Immature natural killer cell (primary cell): ENCODE data around the gene FAM83D. TPM values are rescaled to one million over a fixed set of nuclear protein-coding genes. Genes with fewer than 3 reads are reported as not detected.
"Not testable (repeated sequence)": the region's sequence is repeated elsewhere in the genome, so short reads cannot be mapped to it uniquely, and the experiment has no call there.

ENCODE experiments used
- DNase-seq, 3 donors: peaks; one replicate each; pipeline ENCODE4 v3.0.0; 2022; ENCODE audit warnings: mixed read lengths in 1 of 3
- H3K27ac Mint-ChIP-seq, 6 donors: one replicate each; pipeline ENCODE4 v1.8.0; 2020; ENCODE audit warnings: mixed read lengths in 6 of 6, mild to moderate bottlenecking in 5 of 6, inconsistent platforms in 4 of 6, moderate library complexity in 3 of 6
- H3K27me3 Mint-ChIP-seq, 3 donors: one replicate each; pipeline ENCODE4 v1.8.0; 2020 to 2021; ENCODE audit warnings: low read depth in 3 of 3, mild to moderate bottlenecking in 3 of 3, mixed read lengths in 3 of 3, moderate library complexity in 3 of 3, inconsistent platforms in 1 of 3
- H3K36me3 Mint-ChIP-seq, 3 donors: one replicate each; pipeline ENCODE4 v1.8.0; 2020; ENCODE audit warnings: mixed read lengths in 3 of 3, inconsistent platforms in 2 of 3, mild to moderate bottlenecking in 2 of 3
- H3K4me1 Mint-ChIP-seq, 2 donors: one replicate each; pipeline ENCODE4 v1.8.0; 2020; ENCODE audit warnings: inconsistent platforms in 2 of 2, mild to moderate bottlenecking in 2 of 2, mixed read lengths in 2 of 2, moderate library complexity in 1 of 2
- H3K4me3 Mint-ChIP-seq, 5 donors: one replicate each; pipeline ENCODE4 v1.8.0; 2020; ENCODE audit warnings: mild to moderate bottlenecking in 5 of 5, mixed read lengths in 5 of 5, inconsistent platforms in 3 of 5, moderate library complexity in 3 of 5
- H3K9me3 Mint-ChIP-seq, 6 donors: one replicate each; pipeline ENCODE4 v1.8.0; 2020; ENCODE audit warnings: mild to moderate bottlenecking in 6 of 6, mixed read lengths in 6 of 6, inconsistent platforms in 4 of 6, moderate library complexity in 3 of 6
- polyA plus RNA-seq, 3 donors: library from polyadenylated mRNA; unstranded; fragments of 300-500 nt; fragmentation: Illumina TruSeq; gene quantifications; one replicate each; pipeline ENCODE4 v1.2.3, GENCODE V29; 2021

The FAM83D gene
- polyA plus RNA-seq, 3 donors from 2014 or later: 0.25 to 0.58 TPM; not detected in 1

- Mint-ChIP-seq H3K36me3 (peaks cover 0 to 4% (median 0%) of the 10 kb centered on the region in 3 donors), H3K4me3 (no peak overlapping the region), H3K9me3 (no peaks in the 10 kb centered on the region), H3K27ac (no peak overlapping the region), H3K27me3 (peaks cover 0 to 7% (median 0%) of the 10 kb centered on the region in 3 donors), H3K4me1 (no peaks in the 10 kb centered on the region)
- no peak for DNase-seq
These were observed 25.4 kb downstream of the FAM83D start for GRCh38 chr20:38951611-38952010.

DNA sequence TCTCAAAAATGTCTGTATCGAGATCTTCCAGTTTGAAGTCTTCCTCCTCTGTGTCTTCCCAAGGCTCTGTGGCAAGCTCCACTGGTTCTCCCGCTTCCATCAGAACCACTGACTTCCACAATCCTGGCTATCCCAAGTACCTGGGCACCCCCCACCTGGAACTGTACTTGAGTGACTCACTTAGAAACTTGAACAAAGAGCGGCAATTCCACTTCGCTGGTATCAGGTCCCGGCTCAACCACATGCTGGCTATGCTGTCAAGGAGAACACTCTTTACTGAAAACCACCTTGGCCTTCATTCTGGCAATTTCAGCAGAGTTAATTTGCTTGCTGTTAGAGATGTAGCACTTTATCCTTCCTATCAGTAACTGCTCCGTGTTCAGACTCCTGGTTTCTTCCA, 25.9 kb downstream of the FAM83D start:
- no peak for DNase-seq
- Mint-ChIP-seq H3K27me3 (peaks cover 0 to 7% (median 0%) of the 10 kb centered on the region in 3 donors), H3K27ac (no peak overlapping the region), H3K36me3 (peaks cover 0 to 4% (median 0%) of the 10 kb centered on the region in 3 donors), H3K4me1 (no peaks in the 10 kb centered on the region), H3K9me3 (no peaks in the 10 kb centered on the region), H3K4me3 (no peak overlapping the region)

GRCh38 chr20:38953630-38954340, 27.6 kb downstream of the FAM83D start:
- H3K36me3 Mint-ChIP-seq: peaks cover 0 to 4% (median 0%) of the 10 kb centered on the region in 3 donors
- H3K9me3 Mint-ChIP-seq: no peaks in the 10 kb centered on the region
- no peaks in the 10 kb centered on the region for H3K4me1 Mint-ChIP-seq
- peaks cover 0 to 7% (median 0%) of the 10 kb centered on the region in 3 donors for H3K27me3 Mint-ChIP-seq
- H3K4me3 Mint-ChIP-seq: no peak overlapping the region
- no peak overlapping the region for H3K27ac Mint-ChIP-seq
- DNase-seq: no peak

GRCh38 chr20:38957235-38957876, 31.1 kb downstream of the FAM83D start:
- Mint-ChIP-seq H3K4me1 (peaks cover 9 to 11% of the 10 kb centered on the region in 2 donors), H3K9me3 (no peaks in the 10 kb centered on the region)

DNA sequence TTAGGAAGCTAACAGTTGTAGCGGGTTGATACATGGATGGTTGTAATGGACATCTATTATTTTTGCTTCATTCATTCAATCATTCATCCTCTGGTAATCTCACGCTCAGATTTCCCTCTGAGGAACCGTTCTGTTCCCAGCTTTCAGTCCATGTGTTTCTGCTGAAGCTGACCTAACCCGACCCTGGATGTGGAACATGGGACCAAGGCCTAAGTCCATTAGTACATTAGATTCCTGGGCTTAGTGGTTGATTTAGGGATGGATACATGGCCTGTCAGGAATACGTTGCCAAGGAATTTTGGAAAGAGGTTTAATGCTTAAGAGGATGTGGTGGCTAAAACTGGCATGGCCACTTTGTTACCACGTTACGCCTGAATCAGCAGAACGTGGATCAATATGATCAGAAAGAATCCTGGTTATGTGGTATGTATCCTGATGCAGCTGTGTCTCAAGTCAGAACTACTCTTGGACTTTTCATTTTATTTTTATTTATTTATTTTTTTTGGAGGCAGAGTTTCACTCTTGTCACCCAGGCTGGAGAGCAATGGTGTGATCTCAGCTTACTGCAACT, 31.8 kb downstream of the FAM83D start:
- H3K9me3 Mint-ChIP-seq: no peaks in the 10 kb centered on the region

More at GRCh38 chr20:38957235-38957876, 31.1 kb downstream of the FAM83D start:
- Mint-ChIP-seq H3K4me3 (no peak overlapping the region), H3K27me3 (peaks cover 0 to 8% (median 0%) of the 10 kb centered on the region in 3 donors), H3K27ac (no peak overlapping the region), H3K36me3 (peaks cover 0 to under 1% (median 0%) of the 10 kb centered on the region in 3 donors)
- DNase-seq: no peak

GRCh38 chr20:38960187-38960687, 34.0 kb downstream of the FAM83D start:
- H3K27me3 Mint-ChIP-seq, H3K4me3 Mint-ChIP-seq, H3K36me3 Mint-ChIP-seq, H3K9me3 Mint-ChIP-seq, H3K27ac Mint-ChIP-seq, DNase-seq: not testable (repeated sequence)
- peaks cover 21 to 27% of the 10 kb centered on the region in 2 donors for H3K4me1 Mint-ChIP-seq

More for the DNA sequence above, 31.8 kb downstream of the FAM83D start:
- no peak for DNase-seq
- Mint-ChIP-seq H3K4me1 (peaks cover 14 to 17% of the 10 kb centered on the region in 2 donors), H3K4me3 (no peak overlapping the region), H3K27ac (no peak overlapping the region), H3K27me3 (peaks cover 0 to 8% (median 0%) of the 10 kb centered on the region in 3 donors), H3K36me3 (no peaks in the 10 kb centered on the region)

GRCh38 chr20:38961530-38962043, 35.4 kb downstream of the FAM83D start:
- H3K4me3 Mint-ChIP-seq: peak overlapping the region; percentile 92 to 96 (median 95)
- no peaks in the 10 kb centered on the region for H3K9me3 Mint-ChIP-seq
- H3K27me3 Mint-ChIP-seq: peaks cover 0 to 7% (median 3%) of the 10 kb centered on the region in 3 donors
- H3K27ac Mint-ChIP-seq: peak overlapping the region; percentile 88 to 95 (median 94)
- peaks cover 0 to 3% (median 0%) of the 10 kb centered on the region in 3 donors for H3K36me3 Mint-ChIP-seq
- no peak for DNase-seq
- peaks cover 21 to 27% of the 10 kb centered on the region in 2 donors for H3K4me1 Mint-ChIP-seq

DNA sequence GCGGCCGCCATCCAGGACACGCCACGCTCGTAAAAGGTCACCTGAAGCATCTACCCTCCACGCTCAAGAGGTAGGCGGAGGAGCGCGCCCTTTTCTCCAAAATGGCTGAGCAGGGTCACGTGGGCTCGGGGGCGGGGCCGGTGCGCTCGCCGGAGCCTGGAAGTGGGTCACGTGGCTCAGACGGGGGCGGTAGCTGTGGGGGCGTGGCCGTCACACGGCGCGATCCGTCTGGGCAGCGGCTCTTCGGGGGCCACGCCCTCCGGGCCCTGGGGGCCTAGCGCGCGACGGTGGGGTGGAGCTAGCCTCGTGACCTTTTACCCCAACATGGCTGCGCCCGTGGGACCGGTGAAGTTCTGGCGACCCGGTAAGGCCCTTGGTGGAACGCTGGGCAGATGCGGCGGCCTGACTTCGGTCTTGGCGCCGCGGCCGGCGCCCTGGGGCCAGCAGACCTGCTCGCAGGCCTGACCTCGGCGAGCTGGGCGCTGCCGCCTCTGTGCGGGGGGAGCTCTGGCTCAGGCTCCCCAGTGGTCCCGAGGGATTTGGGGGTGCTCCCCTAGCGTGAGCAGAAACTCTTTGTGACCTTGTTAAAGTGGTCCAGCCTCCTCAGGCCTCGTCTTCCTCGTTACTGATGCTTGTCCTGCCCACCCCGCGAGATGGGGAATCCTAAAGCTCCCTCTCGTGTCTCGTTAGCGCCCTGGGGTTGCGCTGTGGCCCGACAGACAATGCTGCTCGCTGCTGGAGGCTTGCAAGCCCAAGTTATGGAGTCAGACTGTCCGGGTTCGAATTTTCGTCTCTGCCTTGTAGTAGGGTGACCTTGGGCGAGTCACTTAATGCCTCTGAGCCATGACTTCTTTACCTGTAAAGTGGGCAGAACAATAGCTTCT, 36.1 kb downstream of the FAM83D start, which contains the start of gene DHX35:
Gene DHX35 (plus strand): TSS at position 301 of the 884 bp plus-strand sequence. CDS start 24 bp downstream, at position 325.
- H3K36me3 Mint-ChIP-seq: peaks cover 0 to 3% (median 0%) of the 10 kb centered on the region in 3 donors
- H3K27me3 Mint-ChIP-seq: peaks cover 0 to 7% (median 3%) of the 10 kb centered on the region in 3 donors
- DNase-seq: peak; percentile 98
- peaks cover 21 to 27% of the 10 kb centered on the region in 2 donors for H3K4me1 Mint-ChIP-seq
- H3K27ac Mint-ChIP-seq: peak within 1 kb of the TSS; percentile 88 to 95 (median 94)
- no peaks in the 10 kb centered on the region for H3K9me3 Mint-ChIP-seq
- H3K4me3 Mint-ChIP-seq: peak within 1 kb of the TSS; percentile 92 to 96 (median 95)

DNA sequence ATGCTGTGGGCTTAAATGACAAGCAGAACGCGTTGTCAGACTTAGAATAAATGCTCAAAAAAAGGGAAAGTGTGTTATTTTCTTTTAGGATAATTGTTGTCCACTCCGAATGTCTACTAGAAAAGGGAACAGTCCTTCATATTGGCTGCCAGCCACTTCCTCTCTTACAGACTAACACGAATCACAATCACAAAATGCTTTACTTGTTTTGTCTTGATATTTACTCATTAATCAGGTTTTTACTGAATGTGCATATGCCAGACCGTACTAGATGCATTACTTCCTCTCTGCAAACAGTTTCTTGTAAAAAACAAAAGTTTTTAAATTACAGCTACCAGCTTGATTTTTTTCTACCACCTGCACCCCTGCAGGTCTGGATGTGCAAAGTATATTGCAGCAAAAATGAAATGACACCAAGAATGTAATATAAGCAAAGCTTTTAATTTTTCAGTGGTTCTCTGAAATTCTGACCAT, 36.7 kb downstream of the FAM83D start:
- no peak for DNase-seq
- Mint-ChIP-seq H3K36me3 (peaks cover 0 to 3% (median 0%) of the 10 kb centered on the region in 3 donors), H3K9me3 (no peaks in the 10 kb centered on the region), H3K4me3 (peak overlapping the region; percentile 92 to 96 (median 95)), H3K27ac (peak overlapping the region; percentile 86 to 94 (median 90)), H3K4me1 (peaks cover 21 to 27% of the 10 kb centered on the region in 2 donors), H3K27me3 (peaks cover 0 to 7% (median 3%) of the 10 kb centered on the region in 3 donors)

DNA sequence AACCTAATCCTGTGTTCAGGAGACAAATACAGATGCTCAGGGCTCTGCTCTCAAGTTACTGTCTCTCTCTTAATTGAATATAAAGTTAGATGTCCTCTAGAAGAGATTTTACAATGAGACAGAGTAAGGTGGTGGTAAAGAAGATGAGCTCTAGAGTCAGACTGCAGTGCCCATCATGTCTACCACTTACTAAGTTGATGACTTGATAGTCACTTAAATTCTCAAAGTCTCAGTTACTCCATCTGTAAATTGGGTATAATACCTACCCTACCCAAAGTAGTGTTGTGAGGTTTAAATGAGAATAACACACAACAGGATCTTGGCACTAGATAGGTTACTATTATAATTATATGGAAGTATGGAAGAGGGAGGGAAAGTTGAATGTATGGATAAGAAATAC, 37.5 kb downstream of the FAM83D start:
- no peak for DNase-seq
- H3K4me1 Mint-ChIP-seq: peaks cover 21 to 27% of the 10 kb centered on the region in 2 donors
- H3K9me3 Mint-ChIP-seq: no peaks in the 10 kb centered on the region
- peaks cover 0 to 3% (median 0%) of the 10 kb centered on the region in 3 donors for H3K36me3 Mint-ChIP-seq
- peaks cover 0 to 7% (median 3%) of the 10 kb centered on the region in 3 donors for H3K27me3 Mint-ChIP-seq
- no peak overlapping the region for H3K27ac Mint-ChIP-seq
- H3K4me3 Mint-ChIP-seq: peak overlapping the region in 1 of 5 donors; percentile 38

- peaks cover 21 to 27% of the 10 kb centered on the region in 2 donors for H3K4me1 Mint-ChIP-seq
- H3K27ac Mint-ChIP-seq: no peak overlapping the region
- H3K9me3 Mint-ChIP-seq: no peaks in the 10 kb centered on the region
- DNase-seq: no peak
- peaks cover 0 to 7% (median 3%) of the 10 kb centered on the region in 3 donors for H3K27me3 Mint-ChIP-seq
- H3K36me3 Mint-ChIP-seq: peaks cover 2 to 12% (median 4%) of the 10 kb centered on the region in 3 donors
- H3K4me3 Mint-ChIP-seq: no peak overlapping the region
These were observed 39.0 kb downstream of the FAM83D start for GRCh38 chr20:38965264-38965663.

DNA sequence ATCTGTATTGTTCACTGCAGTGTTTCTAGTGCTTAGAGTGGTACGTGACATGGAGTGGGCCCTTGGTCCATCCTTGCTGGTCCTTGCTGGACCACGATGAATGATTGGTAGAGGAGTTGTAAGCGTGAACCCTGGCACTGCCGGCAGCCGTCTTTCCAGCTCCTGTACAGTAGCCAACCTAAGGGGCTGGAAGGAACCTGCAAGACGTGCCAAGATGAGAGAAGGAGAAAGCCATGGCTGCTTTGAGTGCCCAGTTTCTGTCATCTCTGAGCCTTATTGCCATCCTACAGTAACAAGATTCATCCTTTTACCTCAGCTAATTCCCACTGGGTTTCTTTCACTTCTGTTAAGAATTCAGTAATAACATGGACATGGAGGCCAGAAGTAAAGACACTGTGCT, 41.9 kb downstream of the FAM83D start:
- Mint-ChIP-seq H3K4me3 (no peak overlapping the region), H3K9me3 (no peaks in the 10 kb centered on the region), H3K4me1 (peaks cover 6 to 9% of the 10 kb centered on the region in 2 donors), H3K27ac (no peak overlapping the region), H3K36me3 (peaks cover 8 to 32% (median 10%) of the 10 kb centered on the region in 3 donors), H3K27me3 (peaks cover 0 to 4% (median 3%) of the 10 kb centered on the region in 3 donors)
- DNase-seq: no peak
